Activated naive CD8-positive, alpha-beta T cell treated with anti-CD3 and anti-CD28 coated beads for 36 hours (primary cell): ENCODE measurements around the gene ALKBH7. TPM values are rescaled to one million over a fixed set of nuclear protein-coding genes. Genes with fewer than 3 reads are reported as not detected.
A peak's percentile ranks its signal among the peaks of the same experiment; 100 is the strongest.
"Not testable (repeated sequence)": the region's sequence is repeated elsewhere in the genome, so short reads cannot be mapped to it uniquely, and the experiment has no call there.

Experiments used
- DNase-seq: peaks from one replicate; pipeline ENCODE4 v3.0.0; 2021
- H3K27ac Mint-ChIP-seq: one replicate; pipeline ENCODE4 v1.8.0; 2022; ENCODE audit warnings: mild to moderate bottlenecking, moderate library complexity, mixed read lengths
- H3K27me3 Mint-ChIP-seq: one replicate; pipeline ENCODE4 v1.8.0; 2022; ENCODE audit warnings: mild to moderate bottlenecking, mixed read lengths
- H3K36me3 Mint-ChIP-seq: one replicate; pipeline ENCODE4 v1.8.0; 2021; ENCODE audit warnings: mild to moderate bottlenecking, mixed read lengths
- H3K4me1 Mint-ChIP-seq: one replicate; pipeline ENCODE4 v1.8.0; 2021; ENCODE audit warnings: mixed read lengths
- H3K4me3 Mint-ChIP-seq: one replicate; pipeline ENCODE4 v1.8.0; 2022; ENCODE audit warnings: mild to moderate bottlenecking, moderate library complexity, mixed read lengths
- H3K9me3 Mint-ChIP-seq: one replicate; pipeline ENCODE4 v1.8.0; 2022; ENCODE audit warnings: mixed read lengths
- total RNA-seq, 2 experiments: library from RNA; stranded (reverse); gene quantifications; one replicate each; pipeline ENCODE4 v1.2.3, GENCODE V29; 2021

The ALKBH7 gene, protein sequence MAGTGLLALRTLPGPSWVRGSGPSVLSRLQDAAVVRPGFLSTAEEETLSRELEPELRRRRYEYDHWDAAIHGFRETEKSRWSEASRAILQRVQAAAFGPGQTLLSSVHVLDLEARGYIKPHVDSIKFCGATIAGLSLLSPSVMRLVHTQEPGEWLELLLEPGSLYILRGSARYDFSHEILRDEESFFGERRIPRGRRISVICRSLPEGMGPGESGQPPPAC
- 10 to 100 TPM; 26.7 to 29.6 TPM for total RNA-seq

DNA sequence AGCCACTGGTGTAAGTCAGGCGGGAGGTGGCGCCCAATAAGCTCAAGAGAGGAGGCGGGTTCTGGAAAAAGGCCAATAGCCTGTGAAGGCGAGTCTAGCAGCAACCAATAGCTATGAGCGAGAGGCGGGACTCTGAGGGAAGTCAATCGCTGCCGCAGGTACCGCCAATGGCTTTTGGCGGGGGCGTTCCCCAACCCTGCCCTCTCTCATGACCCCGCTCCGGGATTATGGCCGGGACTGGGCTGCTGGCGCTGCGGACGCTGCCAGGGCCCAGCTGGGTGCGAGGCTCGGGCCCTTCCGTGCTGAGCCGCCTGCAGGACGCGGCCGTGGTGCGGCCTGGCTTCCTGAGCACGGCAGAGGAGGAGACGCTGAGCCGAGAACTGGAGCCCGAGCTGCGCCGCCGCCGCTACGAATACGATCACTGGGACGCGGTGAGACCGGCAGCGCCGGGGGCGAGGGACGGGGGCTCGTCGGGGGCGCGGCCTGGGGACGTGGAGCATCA, at the start of gene ALKBH7:
TSS of gene ALKBH7 (plus strand) at position 201 of the 502 bp plus-strand sequence. CDS start at position 228, 27 bp downstream.
- H3K27ac Mint-ChIP-seq, result peak within 1 kb of the TSS; percentile 93
- H3K27me3 Mint-ChIP-seq, result no peaks in the 10 kb centered on the region
- H3K4me1 Mint-ChIP-seq, result peaks cover 8% of the 10 kb centered on the region
- H3K4me3 Mint-ChIP-seq, result peak within 1 kb of the TSS; percentile 87
- peaks cover 7% of the 10 kb centered on the region for H3K36me3 Mint-ChIP-seq
- peak; percentile 96 for DNase-seq
- H3K9me3 Mint-ChIP-seq, result no peaks in the 10 kb centered on the region

DNA sequence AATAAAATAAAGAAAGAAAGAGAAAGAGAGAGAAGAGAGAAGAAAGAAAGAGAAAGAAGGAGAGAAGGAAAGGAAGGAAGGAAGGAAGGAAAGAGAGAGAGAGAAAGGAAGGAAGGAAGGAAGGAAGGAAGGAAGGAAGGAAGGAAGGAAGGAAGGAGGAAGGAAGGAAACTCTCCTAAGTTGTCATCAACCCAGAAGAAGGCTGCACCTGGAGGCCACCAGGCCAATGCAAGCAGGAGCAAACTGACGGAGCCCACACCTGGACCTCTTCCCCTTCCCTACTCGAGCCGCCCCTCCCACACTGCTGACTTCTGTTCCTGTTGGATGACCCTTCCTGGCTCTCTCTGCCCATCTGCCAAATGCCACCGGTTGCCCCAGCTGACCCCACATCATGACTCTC, 47.8 kb upstream of the ALKBH7 start:
- H3K9me3 Mint-ChIP-seq, result peaks cover 4% of the 10 kb centered on the region
- H3K27me3 Mint-ChIP-seq, result no peaks in the 10 kb centered on the region
- DNase-seq, result no peak
- H3K36me3 Mint-ChIP-seq, result peaks cover 2% of the 10 kb centered on the region
- no peak overlapping the region for H3K4me3 Mint-ChIP-seq
- H3K4me1 Mint-ChIP-seq, result no peaks in the 10 kb centered on the region
- no peak overlapping the region for H3K27ac Mint-ChIP-seq

DNA sequence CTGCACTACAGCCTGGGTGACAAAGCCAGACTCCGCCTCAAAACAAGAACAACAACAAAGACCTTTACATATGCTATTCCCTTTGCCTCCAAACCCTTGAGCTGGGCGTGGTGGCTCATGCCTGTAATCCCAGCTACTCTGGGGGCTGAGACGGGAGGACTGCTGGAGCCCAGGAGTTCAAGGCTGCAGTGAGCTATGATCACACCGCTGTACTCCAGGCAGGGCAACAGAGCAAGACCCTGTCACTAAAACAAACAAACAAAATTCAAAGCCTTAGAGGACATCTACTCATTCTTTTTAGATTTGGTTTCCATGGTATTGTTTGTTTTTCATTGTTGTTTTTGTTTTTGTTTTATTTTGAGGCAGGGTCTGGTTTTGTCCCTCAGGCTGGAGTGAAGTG, 47.0 kb upstream of the ALKBH7 start:
- peaks cover 4% of the 10 kb centered on the region for H3K9me3 Mint-ChIP-seq
- H3K36me3 Mint-ChIP-seq, result peaks cover 2% of the 10 kb centered on the region
- H3K27me3 Mint-ChIP-seq, result no peaks in the 10 kb centered on the region
- no peaks in the 10 kb centered on the region for H3K4me1 Mint-ChIP-seq
- H3K27ac Mint-ChIP-seq, result no peak overlapping the region
- no peak for DNase-seq
- H3K4me3 Mint-ChIP-seq, result no peak overlapping the region

DNA sequence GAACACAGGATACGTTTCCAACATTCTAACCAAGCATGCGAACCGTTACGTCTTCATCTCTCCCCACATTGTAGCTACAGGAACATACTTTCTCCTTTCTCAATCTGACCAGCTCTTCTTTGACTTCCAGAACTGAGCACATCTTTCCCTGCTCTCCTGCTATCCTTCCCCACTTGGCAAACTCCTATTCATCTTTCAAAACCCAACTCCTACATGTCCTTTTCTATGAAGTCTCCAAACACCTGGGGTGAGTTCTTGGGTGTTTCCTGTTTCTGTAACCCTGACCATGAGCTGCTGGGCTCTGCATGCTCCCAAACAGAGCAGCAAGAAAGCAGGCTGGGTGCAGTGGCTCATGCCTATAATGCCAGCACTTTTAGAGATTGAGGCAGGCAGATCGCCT, 45.8 kb upstream of the ALKBH7 start:
- Mint-ChIP-seq H3K4me1 (no peaks in the 10 kb centered on the region), H3K27me3 (no peaks in the 10 kb centered on the region), H3K36me3 (peaks cover 2% of the 10 kb centered on the region), H3K4me3 (no peak overlapping the region), H3K27ac (no peak overlapping the region), H3K9me3 (peaks cover 4% of the 10 kb centered on the region)
- no peak for DNase-seq

DNA sequence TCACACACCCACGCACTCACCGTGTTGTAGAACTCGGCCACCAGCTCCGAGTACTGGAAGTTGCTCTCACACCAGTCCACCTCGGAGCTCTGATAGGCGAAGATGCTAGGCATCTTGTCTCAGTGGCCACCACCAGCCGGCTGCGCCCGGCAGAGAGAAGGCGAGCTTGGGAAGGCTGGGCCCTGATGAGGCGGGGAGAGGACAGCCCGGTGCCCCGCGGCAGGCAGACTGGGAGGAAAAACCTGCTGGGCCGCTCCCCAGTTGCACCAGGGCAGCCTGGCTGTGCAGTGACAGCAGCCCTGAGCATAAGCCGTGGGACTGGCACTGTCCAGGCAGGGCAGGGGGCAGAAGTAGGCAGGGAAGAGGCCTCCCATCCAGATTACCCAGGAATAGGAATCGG, 39.2 kb upstream of the ALKBH7 start, which contains the start of gene ACER1:
TSS of gene ACER1 (minus strand) at position 174 of the 400 bp plus-strand sequence. CDS start at position 113, 61 bp downstream.
- H3K4me1 Mint-ChIP-seq, result no peaks in the 10 kb centered on the region
- no peaks in the 10 kb centered on the region for H3K36me3 Mint-ChIP-seq
- no peak within 1 kb of the TSS for H3K4me3 Mint-ChIP-seq
- no peak for DNase-seq
- H3K27me3 Mint-ChIP-seq, result no peaks in the 10 kb centered on the region
- no peaks in the 10 kb centered on the region for H3K9me3 Mint-ChIP-seq
- no peak within 1 kb of the TSS for H3K27ac Mint-ChIP-seq

DNA sequence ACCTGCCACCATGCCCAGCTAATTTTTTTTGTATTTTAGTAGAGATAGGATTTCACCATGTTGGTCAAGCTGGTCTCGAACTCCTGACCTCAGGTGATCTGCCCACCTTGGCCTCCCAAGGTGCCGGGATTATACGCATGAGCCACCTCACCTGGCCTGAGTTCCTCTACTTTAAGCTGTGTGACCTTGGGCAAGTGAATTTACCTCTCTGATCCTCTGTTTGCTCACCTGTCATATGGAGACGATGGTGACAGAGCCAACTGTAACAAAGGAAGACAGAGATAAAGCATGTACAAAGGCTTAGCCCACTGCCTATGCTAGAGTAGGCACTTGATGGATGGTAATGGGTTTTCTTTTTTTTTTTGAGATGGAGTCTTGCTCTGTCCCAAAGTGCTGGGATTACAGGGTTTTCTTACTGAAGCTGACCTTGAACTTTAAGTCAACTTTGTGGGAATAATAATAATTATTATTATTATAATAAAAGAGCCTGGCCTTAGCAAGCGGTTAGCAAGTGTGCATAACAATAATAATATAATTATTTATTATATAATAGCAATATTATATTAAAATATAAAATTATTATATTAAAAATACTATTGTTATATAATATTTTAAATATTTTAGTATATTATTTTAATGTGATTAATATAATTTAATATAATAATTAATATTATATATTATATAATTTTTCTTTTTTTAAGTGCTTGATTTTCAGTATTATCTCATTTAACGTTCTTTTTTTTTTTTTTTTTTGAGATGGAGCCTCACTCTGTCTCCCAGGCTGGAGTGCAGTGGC, 37.9 kb upstream of the ALKBH7 start:
- Mint-ChIP-seq H3K4me3 (no peak overlapping the region), H3K9me3 (peaks cover 3% of the 10 kb centered on the region), H3K4me1 (no peaks in the 10 kb centered on the region), H3K36me3 (no peaks in the 10 kb centered on the region), H3K27me3 (no peaks in the 10 kb centered on the region), H3K27ac (no peak overlapping the region)
- DNase-seq, result no peak

DNA sequence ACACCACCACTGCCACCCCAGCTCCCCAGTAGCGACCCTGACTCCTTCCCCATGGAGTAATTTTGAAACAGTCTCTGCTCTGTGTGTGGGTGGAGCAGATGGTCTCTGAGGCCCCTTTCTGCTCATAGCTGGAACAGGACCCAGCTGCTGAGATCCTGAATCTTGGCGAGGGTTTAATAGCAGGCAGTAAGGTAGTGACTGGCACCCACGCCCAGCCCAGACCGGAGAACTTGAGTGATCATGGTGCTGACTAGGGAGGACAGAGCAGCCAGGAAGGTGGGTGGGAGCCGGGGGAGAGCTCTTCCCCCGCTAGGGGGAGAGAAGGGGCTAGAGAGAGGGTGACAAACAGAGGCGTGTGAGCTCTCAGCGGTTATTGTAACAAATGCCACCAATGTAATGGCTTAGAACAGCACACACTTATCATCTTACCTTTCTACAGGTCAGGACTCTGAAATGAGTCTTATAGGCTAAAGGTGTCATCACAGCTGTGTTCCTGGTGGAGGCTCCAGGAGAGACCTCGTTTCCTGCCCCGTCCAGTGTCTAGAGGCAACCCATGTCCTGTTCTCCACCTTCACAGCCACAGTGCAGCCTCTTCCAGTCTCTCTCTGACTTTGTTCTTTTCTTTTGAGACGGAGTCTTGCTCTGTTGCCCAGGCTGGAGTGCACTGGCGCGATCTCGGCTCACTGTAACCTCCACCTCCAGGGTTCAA, 31.9 kb upstream of the ALKBH7 start:
- peaks cover 10% of the 10 kb centered on the region for H3K4me1 Mint-ChIP-seq
- H3K9me3 Mint-ChIP-seq, result peaks cover 7% of the 10 kb centered on the region
- H3K36me3 Mint-ChIP-seq, result peaks cover 10% of the 10 kb centered on the region
- no peak overlapping the region for H3K27ac Mint-ChIP-seq
- DNase-seq, result no peak
- no peak overlapping the region for H3K4me3 Mint-ChIP-seq
- no peaks in the 10 kb centered on the region for H3K27me3 Mint-ChIP-seq

DNA sequence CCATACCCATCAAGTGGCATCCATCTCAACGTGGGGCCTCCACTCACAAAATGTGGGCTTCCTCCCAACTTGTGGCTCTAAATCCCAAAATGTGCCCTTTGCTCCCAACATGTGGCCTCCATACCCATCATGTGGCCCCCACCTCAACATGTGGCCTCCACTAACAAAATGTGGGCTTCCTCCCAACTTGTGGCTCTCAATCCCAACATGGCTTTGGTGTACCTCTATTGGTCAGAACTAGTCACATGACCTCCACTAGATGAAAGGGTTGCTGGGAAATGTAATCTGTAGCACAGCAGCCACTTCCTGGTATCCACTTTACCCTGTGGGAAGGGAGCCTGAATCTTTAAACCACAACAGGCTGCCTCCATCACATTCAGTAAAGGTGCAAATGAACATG, 29.1 kb upstream of the ALKBH7 start:
- Mint-ChIP-seq H3K4me3 (no peak overlapping the region), H3K27me3 (no peaks in the 10 kb centered on the region)

DNA sequence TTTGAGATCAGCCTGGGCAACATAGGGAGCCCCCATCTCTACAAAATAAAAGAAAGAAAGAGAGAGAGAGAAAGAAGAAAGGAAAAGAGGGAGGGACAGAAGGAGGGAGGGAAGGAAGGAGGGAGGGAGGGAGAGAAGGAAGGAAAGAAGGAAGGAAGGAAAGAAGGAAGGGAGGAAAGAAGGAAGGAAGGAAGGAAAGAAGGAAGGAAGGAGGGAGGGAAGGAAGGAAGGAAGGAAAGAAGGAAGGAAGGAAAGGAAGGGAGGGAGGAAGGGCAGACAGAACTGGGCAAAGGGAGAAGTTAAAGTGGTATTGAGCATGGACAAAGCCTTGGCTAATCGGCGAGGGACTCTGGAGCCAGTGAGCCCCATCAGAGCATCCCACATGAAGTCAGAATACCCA, 23.3 kb upstream of the ALKBH7 start:
- H3K9me3 Mint-ChIP-seq, H3K4me3 Mint-ChIP-seq, DNase-seq, H3K4me1 Mint-ChIP-seq, H3K27me3 Mint-ChIP-seq, H3K36me3 Mint-ChIP-seq, H3K27ac Mint-ChIP-seq: not testable (repeated sequence)

More for the DNA sequence above, 29.1 kb upstream of the ALKBH7 start:
- peaks cover 10% of the 10 kb centered on the region for H3K36me3 Mint-ChIP-seq
- DNase-seq, result no peak
- H3K27ac Mint-ChIP-seq, result no peak overlapping the region
- peaks cover 7% of the 10 kb centered on the region for H3K9me3 Mint-ChIP-seq
- H3K4me1 Mint-ChIP-seq, result peaks cover 10% of the 10 kb centered on the region

DNA sequence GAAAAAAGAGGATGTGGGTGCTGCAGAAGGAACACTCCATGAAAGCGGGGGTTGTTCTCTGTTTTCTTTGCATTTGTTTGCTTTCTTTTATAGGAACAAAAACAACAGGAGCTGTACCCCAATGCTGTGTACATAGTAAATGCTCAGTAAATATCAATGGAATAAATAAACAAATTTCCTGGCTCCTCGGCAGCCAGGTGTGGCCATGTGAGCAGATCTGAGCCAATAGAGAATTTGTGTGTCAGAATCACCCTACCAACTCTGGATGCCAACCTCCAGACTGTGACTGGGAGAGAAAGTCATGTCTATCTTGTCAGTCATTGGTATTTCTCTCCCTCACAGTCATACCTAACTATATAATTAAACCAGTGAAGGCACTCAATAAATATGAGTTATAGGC, 21.9 kb upstream of the ALKBH7 start:
- H3K4me3 Mint-ChIP-seq, result no peak overlapping the region
- DNase-seq, result no peak
- H3K36me3 Mint-ChIP-seq, result peaks cover 9% of the 10 kb centered on the region
- H3K9me3 Mint-ChIP-seq, result no peaks in the 10 kb centered on the region
- no peak overlapping the region for H3K27ac Mint-ChIP-seq
- no peaks in the 10 kb centered on the region for H3K4me1 Mint-ChIP-seq
- no peaks in the 10 kb centered on the region for H3K27me3 Mint-ChIP-seq

DNA sequence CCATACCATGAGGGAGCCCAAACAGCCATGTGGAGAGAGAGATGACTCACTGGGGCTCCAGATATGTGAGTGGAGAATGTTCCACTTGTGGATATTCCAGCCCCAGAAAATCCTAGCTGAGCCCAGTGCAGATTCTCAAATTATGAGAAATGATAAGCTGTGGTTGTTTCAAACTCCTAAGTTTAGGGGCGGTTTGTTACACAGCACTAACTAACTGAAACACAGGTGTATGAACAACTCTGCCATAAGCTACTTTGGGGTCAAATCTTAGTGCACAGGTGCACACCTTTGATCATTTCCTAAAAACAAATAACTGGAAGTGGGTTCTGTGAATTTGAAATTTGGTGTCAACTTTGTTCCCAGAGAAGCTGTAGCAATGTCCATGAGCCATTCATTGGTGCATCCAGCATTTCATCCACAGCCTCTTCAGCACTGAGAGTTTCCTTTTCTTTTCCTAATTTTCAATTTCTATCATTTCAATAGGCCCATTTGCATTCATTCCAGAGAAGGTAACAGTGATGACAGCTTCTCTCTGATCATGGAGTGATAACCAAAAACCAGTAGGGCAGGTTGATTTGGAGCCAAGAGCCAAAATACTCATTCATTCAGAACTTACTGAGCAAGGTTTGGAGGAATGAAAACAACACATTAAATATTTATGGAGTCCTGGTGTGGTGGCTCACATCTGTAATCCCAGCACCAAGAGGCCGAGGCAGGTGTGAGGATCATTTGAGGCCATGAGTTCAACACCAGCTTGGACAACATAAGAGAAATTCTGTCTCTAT, 20.0 kb upstream of the ALKBH7 start:
- Mint-ChIP-seq H3K4me1 (no peaks in the 10 kb centered on the region), H3K9me3 (no peaks in the 10 kb centered on the region)

DNA sequence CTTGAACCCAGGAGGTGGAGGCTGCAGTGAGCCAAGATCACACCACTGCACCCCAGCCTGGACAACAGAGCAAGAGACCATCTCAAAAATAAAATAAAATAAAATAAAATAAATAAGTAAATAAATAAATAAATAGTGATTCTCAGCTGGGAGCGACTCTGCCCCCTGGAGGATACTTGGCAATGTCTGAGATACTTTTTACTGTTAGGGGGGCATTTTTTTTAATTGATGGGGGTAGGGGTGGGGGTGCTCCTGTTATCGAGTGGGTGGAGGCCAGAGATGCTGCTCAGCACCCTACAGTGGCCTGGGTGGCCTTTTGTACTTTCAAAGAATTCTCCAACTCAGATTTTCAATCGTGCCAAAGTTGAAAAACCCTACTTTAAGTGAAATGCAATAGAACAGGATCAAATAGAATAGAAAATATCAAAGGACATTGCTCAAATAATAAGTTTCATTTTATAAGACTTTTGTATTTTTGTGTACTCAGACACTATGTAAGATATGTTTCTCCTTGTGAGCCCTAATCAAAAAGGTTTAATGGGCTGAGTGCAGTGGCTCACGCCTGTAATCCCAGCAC, 18.4 kb upstream of the ALKBH7 start:
- Mint-ChIP-seq H3K27me3 (no peaks in the 10 kb centered on the region), H3K4me3 (no peak overlapping the region), H3K36me3 (peaks cover 9% of the 10 kb centered on the region), H3K4me1 (no peaks in the 10 kb centered on the region), H3K9me3 (no peaks in the 10 kb centered on the region), H3K27ac (no peak overlapping the region)
- no peak for DNase-seq

More for the DNA sequence above, 20.0 kb upstream of the ALKBH7 start:
- peaks cover 9% of the 10 kb centered on the region for H3K36me3 Mint-ChIP-seq
- no peak overlapping the region for H3K27ac Mint-ChIP-seq
- no peak overlapping the region for H3K4me3 Mint-ChIP-seq
- no peak for DNase-seq
- H3K27me3 Mint-ChIP-seq, result no peaks in the 10 kb centered on the region

DNA sequence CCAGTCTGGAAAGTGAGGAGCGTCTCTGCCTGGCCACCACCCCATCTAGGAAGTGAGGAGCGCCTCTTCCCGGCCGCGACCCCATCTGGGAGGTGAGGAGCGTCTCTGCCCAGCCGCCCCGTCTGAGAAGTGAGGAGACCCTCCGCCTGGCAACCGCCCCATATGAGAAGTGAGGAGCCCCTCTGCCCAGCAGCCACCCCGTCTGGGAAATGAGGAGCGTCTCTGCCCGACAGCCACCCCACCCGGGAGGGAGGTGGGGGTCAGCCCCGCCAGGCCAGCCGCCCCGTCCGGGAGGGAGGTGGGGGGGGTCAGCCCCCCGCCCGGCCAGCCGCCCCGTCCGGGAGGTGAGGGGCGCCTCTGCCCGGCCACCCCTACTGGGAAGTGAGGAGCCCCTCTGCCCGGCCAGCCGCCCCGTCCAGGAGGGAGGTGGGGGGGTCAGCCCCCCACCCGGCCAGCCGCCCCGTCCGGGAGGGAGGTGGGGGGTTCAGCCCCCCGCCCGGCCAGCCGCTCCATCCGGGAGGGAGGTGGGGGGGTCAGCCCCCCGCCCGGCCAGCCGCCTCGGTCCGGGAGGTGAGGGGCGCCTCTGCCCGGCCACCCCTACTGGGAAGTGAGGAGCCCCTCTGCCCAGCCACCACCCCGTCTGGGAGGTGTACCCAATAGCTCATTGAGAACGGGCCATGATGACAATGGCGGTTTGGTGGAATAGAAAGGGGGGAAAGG, 17.1 kb upstream of the ALKBH7 start:
- H3K36me3 Mint-ChIP-seq, H3K4me1 Mint-ChIP-seq, H3K9me3 Mint-ChIP-seq, DNase-seq, H3K4me3 Mint-ChIP-seq, H3K27ac Mint-ChIP-seq, H3K27me3 Mint-ChIP-seq: not testable (repeated sequence)

DNA sequence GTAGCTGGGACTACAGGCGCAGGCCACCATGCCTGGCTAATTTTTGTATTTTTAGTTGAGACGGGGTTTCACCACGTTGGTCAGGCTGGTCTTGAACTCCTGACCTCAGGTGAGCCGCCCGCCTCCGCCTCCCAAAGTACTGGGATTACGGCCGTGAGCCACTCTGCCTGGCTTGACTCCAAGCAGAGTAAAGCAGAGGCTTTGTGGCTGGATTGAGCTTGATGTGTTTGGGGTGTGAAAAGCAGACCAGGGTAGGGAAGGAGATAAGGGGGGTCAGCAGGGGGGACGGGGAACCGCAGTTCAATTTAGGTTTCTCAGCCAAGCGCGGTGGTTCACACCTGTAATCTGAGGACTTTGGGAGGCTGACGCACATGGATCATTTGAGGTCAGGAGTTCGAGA, 15.4 kb upstream of the ALKBH7 start:
- no peak for DNase-seq
- H3K27ac Mint-ChIP-seq, result no peak overlapping the region
- H3K4me3 Mint-ChIP-seq, result no peak overlapping the region
- H3K4me1 Mint-ChIP-seq, result no peaks in the 10 kb centered on the region
- H3K36me3 Mint-ChIP-seq, result peaks cover 9% of the 10 kb centered on the region
- no peaks in the 10 kb centered on the region for H3K27me3 Mint-ChIP-seq
- no peaks in the 10 kb centered on the region for H3K9me3 Mint-ChIP-seq
